ENCODE data around the gene ZNF503. TPM values are rescaled to one million over a fixed set of nuclear protein-coding genes. Genes with fewer than 3 reads are reported as not detected.

The ZNF503 gene
- total and polyA plus RNA-seq, 2 of the 8 experiments (the other 6 are each of a cell fraction or from before 2014, with no cell fraction given): 0.03 to 0.13 TPM

DNA sequence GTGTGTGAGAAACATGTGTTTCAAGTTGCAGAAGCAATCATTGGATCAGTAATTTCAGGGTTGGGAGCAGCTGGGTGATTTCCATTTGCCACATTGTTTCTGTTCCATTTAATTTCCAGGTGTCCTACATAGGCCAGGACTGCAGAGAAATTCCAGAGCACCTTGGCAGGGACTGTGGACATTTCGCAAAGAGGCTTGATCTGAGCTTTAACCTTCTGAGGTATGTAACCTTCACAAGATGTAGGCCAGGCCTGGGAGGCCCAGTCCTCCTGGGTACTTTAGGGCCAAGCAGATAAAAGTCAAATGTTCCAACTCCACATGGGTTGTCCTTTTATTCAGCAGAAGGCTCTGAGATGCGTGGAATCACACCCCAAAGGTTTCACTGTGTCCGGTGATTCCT lies 36.7 kb upstream of the ZNF503 start:
- Histone ChIP-seq H2BK20ac (ENCODE audit: low read length) (no peak overlapping the region), H2BK12ac (ENCODE audit: low read depth, low read length) (no peak overlapping the region)
- no peak for TF ChIP-seq TCF12 (IDR thresholded peaks at IDR 0.05; ENCODE audit: low read depth, low read length)
- no peak for TF ChIP-seq PHF8 (conservative IDR thresholded peaks at IDR 0.05; ENCODE audit: low read depth, low read length)
- TF ChIP-seq SIX5 (IDR thresholded peaks at IDR 0.05; ENCODE audit: low read depth, low read length): no peak
- no peak for TF ChIP-seq CREB1 (IDR thresholded peaks at IDR 0.05)
- no peak for TF ChIP-seq SAP30 (IDR thresholded peaks at IDR 0.05; ENCODE audit: insufficient read depth, insufficient replicate concordance, low read length)
- no peak for TF ChIP-seq NRF1 (IDR thresholded peaks at IDR 0.05; ENCODE audit: low read depth, low read length)
- no peak for TF ChIP-seq NANOG (IDR thresholded peaks at IDR 0.05; ENCODE audit: insufficient read depth, low read depth, low read length, poor library complexity, severe bottlenecking)
- no peak for TF ChIP-seq CHD2 (IDR thresholded peaks at IDR 0.05; ENCODE audit: low read length)
- no peak for TF ChIP-seq TBP (IDR thresholded peaks at IDR 0.05; ENCODE audit: low read depth, low read length)
- TF ChIP-seq SP1 (IDR thresholded peaks at IDR 0.05; ENCODE audit: low read depth, low read length): no peak
- no peak for TF ChIP-seq JUN (IDR thresholded peaks at IDR 0.05; ENCODE audit: low read depth, low read length)
- TF ChIP-seq BACH1 (IDR thresholded peaks at IDR 0.05; ENCODE audit: low read length): no peak
- no peak for TF ChIP-seq RBBP5 (IDR thresholded peaks at IDR 0.05; ENCODE audit: borderline replicate concordance, low read depth, low read length)
- TF ChIP-seq EZH2 (IDR thresholded peaks at IDR 0.05; ENCODE audit: low read depth, low read length, severe bottlenecking): no peak
- TF ChIP-seq SIRT6 (IDR thresholded peaks at IDR 0.05; ENCODE audit: low read length): no peak
- TF ChIP-seq CBX5 (IDR thresholded peaks at IDR 0.05; ENCODE audit: low read depth, low read length): no peak

More for the DNA sequence above, 36.7 kb upstream of the ZNF503 start:
- no peaks in the 10 kb centered on the region for H4K20me1 ChIP-seq (replicated peaks in 1 of 2; ENCODE audit: control insufficient read depth in 1 of 2, insufficient read depth in 2 of 2, low read length in 2 of 2)
- no peak overlapping the region for H3K4me3 ChIP-seq (ENCODE audit: extremely low read depth in 1 of 4, insufficient read depth in 2 of 4, low read depth in 3 of 4, low read length in 4 of 4)
- no peak overlapping the region for H2AFZ ChIP-seq (ENCODE audit: low read length)
- no peak overlapping the region for H2BK15ac ChIP-seq (ENCODE audit: low read length)
- ChIA-PET CTCF (ENCODE audit: partially characterized antibody) (interaction anchor here (0.5 to 2.2 kb wide), 3 partner anchors 8 to 99 kb away, joined by 3 to 7 read pairs (median 3); no protein-coding TSS in a partner anchor), POLR2A (ENCODE audit: partially characterized antibody) (no interaction called here)
- no peak overlapping the region for H3K14ac ChIP-seq (ENCODE audit: insufficient read length)
- no peaks in the 10 kb centered on the region for H3K4me1 ChIP-seq (replicated peaks in 1 of 4; ENCODE audit: control insufficient read depth in 3 of 4, insufficient read depth in 4 of 4, low read length in 3 of 4)
- H3K79me1 ChIP-seq (ENCODE audit: low read depth, low read length): no peaks in the 10 kb centered on the region
- no peaks in the 10 kb centered on the region for H3K79me2 ChIP-seq (ENCODE audit: control insufficient read depth in 1 of 2, insufficient read depth in 2 of 2, low read length in 2 of 2)
- H3K18ac ChIP-seq (ENCODE audit: extremely low read depth, low read length): no peak overlapping the region
- H3K27me3 ChIP-seq (replicated peaks in 1 of 4; ENCODE audit: control insufficient read depth in 3 of 4, extremely low read depth in 1 of 4, insufficient read depth in 3 of 4, low read length in 3 of 4): peaks cover 7 to 41% (median 27%) of the 10 kb centered on the region in 4 experiments
- no peak overlapping the region for H3K23ac ChIP-seq (ENCODE audit: insufficient read length)
- DNase-seq (ENCODE audit: low read depth in 1 of 2, low spot score in 2 of 2) (no peak), FAIRE-seq (no peak)
- no peak overlapping the region for H4K91ac ChIP-seq (replicated peaks; ENCODE audit: insufficient read length, low read length)
- H3K56ac ChIP-seq (replicated peaks; ENCODE audit: insufficient read length, low read depth, low read length): no peak overlapping the region
- no peak overlapping the region for H2BK5ac ChIP-seq (ENCODE audit: low read depth, low read length)
- H3K27ac ChIP-seq (ENCODE audit: low read depth, low read length): no peak overlapping the region
- H4K8ac ChIP-seq (ENCODE audit: extremely low read depth, insufficient read depth, low read length): no peak overlapping the region
- no peak overlapping the region for H4K5ac ChIP-seq (ENCODE audit: insufficient read length, low read depth, low read length)
- H3K9me3 ChIP-seq (ENCODE audit: insufficient read depth in 2 of 2, low read depth in 1 of 2, low read length in 1 of 2): no peaks in the 10 kb centered on the region
- no peaks in the 10 kb centered on the region for H3K23me2 ChIP-seq (ENCODE audit: low read depth, low read length)
- H3K4ac ChIP-seq (replicated peaks; ENCODE audit: insufficient read length, low read depth, low read length): no peak overlapping the region
- no peak overlapping the region for H3K4me2 ChIP-seq (ENCODE audit: insufficient read depth in 1 of 2, low read depth in 2 of 2, low read length in 2 of 2)
- 93% methylated on average over 3 of the region's 3 CpGs; no CpG with 5 or more reads in 1 of the 2 experiments for WGBS, 2 experiments (ENCODE audit: extremely low coverage in 1 of 2, insufficient coverage in 1 of 2, insufficient read length in 1 of 2, insufficient replicate concordance in 2 of 2, low coverage in 1 of 2, low lambda C conversion rate in 2 of 2, missing lambda C conversion rate in 1 of 2)
- no peak overlapping the region; the same call in 1 of the 2 replicates for H2AK5ac ChIP-seq (ENCODE audit: low read depth, low read length)
- H3K9ac ChIP-seq (replicated peaks in 1 of 4; ENCODE audit: extremely low read depth in 1 of 4, low read depth in 3 of 4, low read length in 3 of 4): no peak overlapping the region
- no peak overlapping the region for H2BK120ac ChIP-seq (replicated peaks; ENCODE audit: low read depth, low read length)
- no peaks in the 10 kb centered on the region for H3K36me3 ChIP-seq (ENCODE audit: control insufficient read depth in 2 of 4, insufficient read depth in 4 of 4, low read length in 3 of 4)
